ENCODE data around the gene GAS7. TPM values are rescaled to one million over a fixed set of nuclear protein-coding genes. Genes with fewer than 3 reads are reported as not detected.

GAS7 gene
- total and polyA plus RNA-seq, 2 experiments from 2014 or later, result 1.9 to 10.7 TPM

- Mint-ChIP-seq H3K36me3 (ENCODE audit: low read depth) (no peaks in the 10 kb centered on the region), H3K27me3 (ENCODE audit: insufficient read depth, low read depth, poor library complexity) (peaks cover 14% of the 10 kb centered on the region), H3K4me1 (peaks cover 54% of the 10 kb centered on the region), H3K27ac (no peak overlapping the region), H3K4me3 (no peak overlapping the region), H3K9me3 (no peaks in the 10 kb centered on the region)
- no peaks in the 10 kb centered on the region for H3K79me2 ChIP-seq (replicated peaks; ENCODE audit: insufficient read depth)
- TF ChIP-seq ETS1 (IDR thresholded peaks at IDR 0.05) (no peak), JUNB (IDR thresholded peaks at IDR 0.05; ENCODE audit: unreplicated experiment) (no peak), STAT1 (IDR thresholded peaks at IDR 0.05; ENCODE audit: unreplicated experiment) (no peak), CREB1 (CRISPR knock-in tag; IDR thresholded peaks at IDR 0.05; ENCODE audit: low read depth) (no peak), ZNF462 (CRISPR knock-in tag; IDR thresholded peaks at IDR 0.05) (no peak), ZNF331 (CRISPR knock-in tag; IDR thresholded peaks at IDR 0.05; ENCODE audit: low read depth) (no peak), REST (IDR thresholded peaks at IDR 0.05; ENCODE audit: unreplicated experiment) (no peak), EZH2phosphoT487 (IDR thresholded peaks at IDR 0.05; ENCODE audit: unreplicated experiment) (no peak), CTCF (conservative IDR thresholded peaks at IDR 0.05; ENCODE audit: low read depth in 2 of 2) (no peak), POLR2AphosphoS5 (IDR thresholded peaks at IDR 0.05; ENCODE audit: low read depth) (no peak), ZNF114 (CRISPR knock-in tag; IDR thresholded peaks at IDR 0.05) (no peak), NANOG (IDR thresholded peaks at IDR 0.05; ENCODE audit: borderline replicate concordance) (no peak), EZH2 (IDR thresholded peaks at IDR 0.05; ENCODE audit: low read depth, unreplicated experiment) (no peak)
- H3K4me1 ChIP-seq (ENCODE audit: insufficient read depth), result peaks cover 21% of the 10 kb centered on the region
- no peak overlapping the region for H2AFZ ChIP-seq
- no peaks in the 10 kb centered on the region for H4K20me1 ChIP-seq (replicated peaks; ENCODE audit: insufficient read depth)
- DNase-seq (ENCODE audit: low spot score) (no peak), ATAC-seq (no peak)
- no peaks in the 10 kb centered on the region for H3K36me3 ChIP-seq (ENCODE audit: insufficient read depth)
- 0 out of 2 replicates have a peak, but pooled peaks cover 4% of the 10 kb centered on the region for H3K9me2 ChIP-seq (ENCODE audit: insufficient read depth)
- no peak overlapping the region for H3K4me3 ChIP-seq
- H3K4me2 ChIP-seq, result no peak overlapping the region
- H3K27me3 ChIP-seq (ENCODE audit: insufficient read depth), result no peaks in the 10 kb centered on the region
- H3K27ac ChIP-seq (ENCODE audit: low read depth), result no peak overlapping the region
- H3F3A ChIP-seq (replicated peaks; ENCODE audit: low read depth), result 0 out of 2 replicates have a peak, but pooled peaks cover 4% of the 10 kb centered on the region
Measured at GRCh38 chr17:10123093-10123492, 75.3 kb downstream of the GAS7 start.
